SK-N-SH treated with all-trans-retinoic acid at 6 μM for 48 hours (cell line): ENCODE results near the gene TROAP.

Experiments
- CSDC2 ChIP-seq: fragments of 250-450 bp; sonication (Bioruptor Pico); IDR thresholded peaks from 2 replicates; pipeline ENCODE4 v1.5.0; 2020; ENCODE audit warnings: mild to moderate bottlenecking, moderate library complexity
- ESRRG ChIP-seq: fragments of 250-450 bp; sonication (Bioruptor Pico); IDR thresholded peaks from 2 replicates; pipeline ENCODE4 v1.6.1; 2021; ENCODE audit warnings: mild to moderate bottlenecking
- PPARA ChIP-seq: fragments of 250-450 bp; sonication (Bioruptor Pico); IDR thresholded peaks from 2 replicates; pipeline ENCODE4 v1.5.0; 2020; ENCODE audit warnings: mild to moderate bottlenecking, borderline replicate concordance
- ZFP30 ChIP-seq: fragments of 450-650 bp; formaldehyde crosslinking; IDR thresholded peaks from 2 replicates; pipeline ENCODE4 v1.5.0; 2022; ENCODE audit warnings: mild to moderate bottlenecking, moderate library complexity
- TF ChIP-seq, protein P1 (sequence below): fragments of 250-450 bp; sonication (Bioruptor Pico); IDR thresholded peaks from 2 replicates; pipeline ENCODE4 v1.5.1; 2020; ENCODE audit warnings: low read depth, mild to moderate bottlenecking, moderate library complexity

DNA sequence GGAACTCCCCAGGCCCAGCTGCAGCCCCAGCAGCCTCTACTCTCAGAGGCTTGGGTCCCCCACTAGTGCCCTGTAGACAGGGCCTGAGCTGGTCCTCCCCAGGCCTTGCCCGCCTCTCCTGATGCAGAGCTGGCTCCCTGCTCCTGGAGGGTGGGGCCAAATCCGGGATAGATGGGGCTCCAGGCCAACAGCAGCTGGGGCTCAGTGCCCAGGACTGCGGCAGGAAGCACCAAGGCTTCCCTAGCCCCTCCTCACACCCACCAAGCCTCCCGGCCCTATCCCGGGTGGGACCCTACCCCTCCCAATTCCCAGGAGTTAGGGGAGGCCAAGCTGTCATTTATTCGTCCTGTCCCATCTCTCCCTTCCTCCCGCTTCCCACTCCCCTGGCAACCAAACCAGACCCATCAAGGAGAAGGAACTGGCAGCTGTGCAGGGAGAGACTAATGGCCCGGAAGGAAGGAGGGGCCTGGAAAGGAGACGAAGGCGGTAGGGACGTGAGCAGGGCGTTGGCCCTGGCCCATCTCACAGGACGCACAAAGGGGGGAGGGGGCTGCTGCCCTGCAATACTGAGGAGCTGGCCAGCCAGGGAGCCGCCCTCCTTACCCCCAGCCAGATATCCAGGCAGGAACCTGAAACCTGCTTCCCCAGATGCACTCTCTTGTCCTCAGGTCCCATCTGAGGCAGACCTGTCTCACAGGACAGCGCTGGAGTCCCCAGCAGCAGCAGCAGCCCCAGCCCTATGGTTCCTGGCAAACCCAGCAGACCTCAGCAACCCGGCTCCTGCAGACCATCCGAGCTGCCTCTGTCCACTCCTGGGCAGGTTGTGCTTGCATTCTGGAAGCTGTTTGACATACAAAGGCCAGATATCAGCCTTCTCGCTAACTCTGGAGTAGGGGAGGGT lies 29.7 kb upstream of the TROAP start:
- TF ChIP-seq PPARA (CRISPR knock-in tag) (no peak), ZFP30 (CRISPR knock-in tag) (no peak), ESRRG (CRISPR knock-in tag) (no peak), CSDC2 (no peak)
- TF ChIP-seq, protein P1, sequence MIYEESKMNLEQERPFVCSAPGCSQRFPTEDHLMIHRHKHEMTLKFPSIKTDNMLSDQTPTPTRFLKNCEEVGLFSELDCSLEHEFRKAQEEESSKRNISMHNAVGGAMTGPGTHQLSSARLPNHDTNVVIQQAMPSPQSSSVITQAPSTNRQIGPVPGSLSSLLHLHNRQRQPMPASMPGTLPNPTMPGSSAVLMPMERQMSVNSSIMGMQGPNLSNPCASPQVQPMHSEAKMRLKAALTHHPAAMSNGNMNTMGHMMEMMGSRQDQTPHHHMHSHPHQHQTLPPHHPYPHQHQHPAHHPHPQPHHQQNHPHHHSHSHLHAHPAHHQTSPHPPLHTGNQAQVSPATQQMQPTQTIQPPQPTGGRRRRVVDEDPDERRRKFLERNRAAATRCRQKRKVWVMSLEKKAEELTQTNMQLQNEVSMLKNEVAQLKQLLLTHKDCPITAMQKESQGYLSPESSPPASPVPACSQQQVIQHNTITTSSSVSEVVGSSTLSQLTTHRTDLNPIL (CRISPR knock-in tag): 0 out of 2 replicates have a peak, but pooled peaks have one; percentile 27
